Mesenteric fat pad (tissue), 1 donor: Measurements from ENCODE around the gene COL20A1. TPM values are rescaled to one million over a fixed set of nuclear protein-coding genes. Genes with fewer than 3 reads are reported as not detected.

Experiments
- DNase-seq: peaks from one replicate; pipeline ENCODE4 v3.0.0-alpha.2; 2020; ENCODE audit warnings: low spot score
- total RNA-seq: library from RNA; stranded (reverse); fragmentation: NEBNext Ultra II Directional; extraction: Animal tissue kit (Norgen Biotek cat#: 25700); gene quantifications from one replicate; pipeline ENCODE4 v1.2.1, GENCODE V29; 2021
- donor health status: DM: yes; HTN: yes; CAD: no.

The COL20A1 gene
- total RNA-seq, 1 donor from 2014 or later = not detected

GRCh38 chr20:63347081-63347741 is 54.2 kb downstream of the COL20A1 start:
- DNase-seq = no peak

GRCh38 chr20:63347950-63348827 is 55.2 kb downstream of the COL20A1 start:
- no peak for DNase-seq

GRCh38 chr20:63348828-63349515 is 56.0 kb downstream of the COL20A1 start:
- no peak for DNase-seq

- no peak for DNase-seq
Measured at GRCh38 chr20:63349516-63349895, 56.5 kb downstream of the COL20A1 start.

DNA sequence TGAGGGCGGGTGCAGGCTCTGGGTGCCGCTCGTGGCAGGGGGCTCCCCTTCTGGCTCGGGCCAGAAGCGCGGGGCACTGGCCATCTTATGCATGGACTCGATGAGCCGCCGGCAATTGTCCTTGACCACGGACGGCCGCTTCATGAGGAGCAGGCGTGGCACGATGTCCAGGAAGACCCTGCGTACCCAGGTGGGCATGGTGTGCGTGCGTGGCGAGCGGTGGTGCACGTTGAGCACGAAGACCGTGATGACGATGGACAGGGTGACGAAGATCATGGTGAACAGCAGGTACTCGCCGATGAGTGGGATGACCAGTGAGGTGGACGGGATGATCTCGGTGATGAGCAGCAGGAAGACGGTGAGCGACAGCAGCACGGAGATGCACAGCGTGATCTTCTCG is 57.2 kb downstream of the COL20A1 start:
- no peak for DNase-seq

- no peak for DNase-seq
Measured at GRCh38 chr20:63350597-63351325, 57.8 kb downstream of the COL20A1 start.

DNA sequence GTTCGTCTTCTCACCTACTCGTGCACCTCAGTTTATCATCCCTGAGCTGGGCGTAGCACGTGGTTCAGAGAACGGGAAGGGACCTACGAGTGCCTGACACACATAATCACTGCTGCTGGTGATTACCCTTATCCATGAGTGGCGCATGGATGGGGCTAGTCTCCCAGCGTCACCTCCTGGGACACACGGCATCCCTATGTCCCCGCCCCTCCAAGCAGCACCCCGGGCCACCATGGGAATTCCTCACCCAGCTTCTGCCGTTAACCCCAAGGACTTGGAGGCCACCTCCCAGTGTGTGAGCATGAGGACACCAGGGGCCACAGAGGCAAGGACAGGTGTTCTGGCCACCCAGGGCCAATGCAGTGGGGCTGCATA is 58.3 kb downstream of the COL20A1 start:
- DNase-seq = no peak

GRCh38 chr20:63351811-63352591 is 59.0 kb downstream of the COL20A1 start:
- DNase-seq = no peak

- no peak for DNase-seq
Measured at GRCh38 chr20:63352811-63353221, 59.8 kb downstream of the COL20A1 start.

DNA sequence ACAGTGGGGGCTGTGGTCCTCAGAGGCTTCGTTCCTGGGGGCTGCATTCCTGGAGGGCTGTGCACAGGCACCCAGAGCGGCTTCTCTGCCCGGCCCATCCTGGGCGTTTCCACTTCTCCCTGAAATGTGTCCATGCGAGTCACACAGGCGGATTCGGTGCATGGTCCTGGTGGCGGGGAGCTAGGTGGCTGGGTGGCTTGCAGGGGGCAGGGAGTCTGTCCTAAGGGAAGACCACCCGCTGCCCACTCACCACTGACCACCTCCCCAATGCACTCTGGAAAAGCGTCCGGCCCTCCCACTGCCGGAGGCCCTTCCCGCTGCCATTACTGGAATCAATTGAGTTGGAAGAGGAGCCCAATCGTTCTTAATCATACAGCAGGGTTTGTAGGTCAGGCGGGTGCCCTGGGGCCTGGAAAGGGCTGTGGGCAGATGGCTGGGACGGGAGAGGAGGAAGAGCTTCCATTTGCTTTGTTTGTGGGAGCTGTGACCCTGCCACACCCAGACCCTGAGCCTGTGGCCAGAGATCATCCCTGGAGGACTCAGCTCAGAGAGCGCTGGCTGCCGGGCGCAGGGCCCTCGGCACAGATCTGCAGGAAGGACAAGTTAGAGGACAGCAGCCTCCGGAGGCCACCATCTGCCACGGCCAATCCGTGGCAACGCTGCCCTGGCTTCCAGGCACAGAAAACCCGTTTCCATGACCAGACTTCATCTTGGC is 61.8 kb downstream of the COL20A1 start:
- DNase-seq = no peak

DNA sequence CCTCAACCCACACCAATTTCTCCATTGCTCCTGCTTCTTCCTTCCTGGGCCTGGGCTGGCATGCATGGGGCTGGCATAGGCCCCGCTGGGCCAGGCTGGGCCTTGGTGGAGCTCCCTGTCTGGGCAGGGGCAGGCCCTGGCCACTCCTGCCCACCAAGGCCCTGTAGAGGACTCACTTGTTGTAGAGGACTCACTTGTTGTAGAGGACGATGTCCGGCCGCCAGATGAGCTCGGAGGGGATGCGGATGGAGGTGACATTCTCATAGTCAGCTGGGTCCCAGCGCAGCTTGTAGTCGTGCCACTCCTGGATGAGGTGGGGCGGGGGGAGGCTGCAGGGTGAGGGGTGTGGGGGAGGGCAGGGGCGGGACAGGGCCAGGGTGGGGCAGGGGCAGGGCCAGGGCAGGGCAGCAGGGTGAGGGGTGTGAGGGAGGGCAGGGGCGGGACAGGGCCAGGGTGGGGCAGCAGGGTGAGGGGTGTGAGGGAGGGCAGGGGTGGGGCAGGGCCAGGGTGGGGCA is 62.9 kb downstream of the COL20A1 start:
- DNase-seq = no peak

DNA sequence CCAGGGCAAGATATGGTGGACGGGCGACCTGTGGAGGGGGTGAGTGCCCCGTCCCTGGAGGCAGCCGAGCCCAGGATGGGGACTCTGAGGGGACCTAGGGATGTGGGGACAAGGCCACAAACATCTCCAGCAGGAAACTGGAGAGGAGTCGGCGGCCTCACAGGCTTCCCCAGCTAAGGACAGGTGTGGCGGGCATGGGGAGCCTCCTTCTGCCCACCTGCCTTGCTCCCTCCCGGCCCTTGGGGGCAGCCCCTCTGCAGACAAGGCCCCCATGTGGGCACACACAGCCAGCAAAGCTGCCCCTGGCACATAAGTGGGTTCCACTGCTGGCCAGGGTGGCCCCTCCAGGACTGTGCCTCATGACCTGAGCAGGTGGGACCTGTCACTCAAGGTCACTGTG is 63.5 kb downstream of the COL20A1 start:
- no peak for DNase-seq

GRCh38 chr20:63356931-63357879 is 64.2 kb downstream of the COL20A1 start:
- no peak for DNase-seq

GRCh38 chr20:63357921-63358905 is 65.2 kb downstream of the COL20A1 start:
- no peak for DNase-seq

DNA sequence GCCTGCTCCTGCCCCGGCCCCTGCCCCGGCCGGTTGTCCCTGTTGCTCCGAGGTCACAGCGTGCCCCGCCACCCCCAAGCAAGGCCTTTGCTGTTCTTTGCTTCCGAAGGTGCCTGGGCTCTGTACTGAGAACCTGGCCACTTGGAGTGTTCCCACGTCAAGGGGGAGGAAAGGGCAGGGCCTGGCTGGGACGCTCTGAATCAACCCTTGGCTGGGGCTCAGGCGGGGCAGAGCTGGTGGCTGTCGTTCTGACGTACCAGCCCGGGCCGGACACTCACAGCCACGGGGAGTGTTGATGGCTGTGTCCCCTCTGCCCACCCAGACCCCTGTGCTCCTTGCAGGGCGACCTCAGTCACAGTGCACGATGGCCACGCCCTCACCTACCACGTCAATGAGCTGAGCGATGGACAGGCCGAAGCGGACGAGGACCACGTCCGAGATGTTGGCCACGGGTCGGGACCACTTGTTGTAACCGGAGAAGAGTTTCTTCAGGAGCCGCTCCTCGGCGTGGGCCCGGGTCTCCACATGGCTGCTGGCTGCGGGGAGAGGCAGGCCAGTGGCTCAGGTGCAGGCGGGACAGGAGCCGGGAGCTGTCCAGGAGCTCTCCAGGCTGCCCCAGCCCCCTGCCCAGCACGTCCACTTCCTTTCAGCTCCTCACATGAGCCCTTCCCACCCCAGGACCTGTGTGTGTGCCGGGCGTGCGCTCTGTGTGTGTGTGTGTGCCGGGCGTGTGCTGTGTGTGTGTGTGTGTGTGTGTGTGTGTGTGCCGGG is 66.4 kb downstream of the COL20A1 start:
- DNase-seq = no peak
